Coronary artery (tissue), 2 donors: ENCODE measurements around the gene KCNQ1.

Experiments
- DNase-seq: peaks from one replicate; pipeline ENCODE4 v3.0.0-alpha.2; 2017; ENCODE audit warnings: low spot score
- H3K27ac ChIP-seq, 2 donors: fragments of 200-600 bp; sonication (generic); one replicate each; pipeline ENCODE4 v1.5.1; 2016 to 2019
- H3K4me3 ChIP-seq: fragments of 200-600 bp; sonication (generic); 2 replicates; pipeline ENCODE4 v1.5.1; 2016; ENCODE audit warnings: mild to moderate bottlenecking, moderate library complexity
- TF ChIP-seq, protein P1 (sequence below): fragments of 200-600 bp; sonication (generic); IDR thresholded peaks from one replicate; pipeline ENCODE4 v1.5.1; 2019; ENCODE audit warnings: antibody characterized with exemption

Gene KCNQ1

GRCh38 chr11:2550606-2550970, 105.8 kb downstream of the KCNQ1 start:
- Histone ChIP-seq H3K4me3 (no peak overlapping the region), H3K27ac (no peak overlapping the region)
- TF ChIP-seq, protein P1, sequence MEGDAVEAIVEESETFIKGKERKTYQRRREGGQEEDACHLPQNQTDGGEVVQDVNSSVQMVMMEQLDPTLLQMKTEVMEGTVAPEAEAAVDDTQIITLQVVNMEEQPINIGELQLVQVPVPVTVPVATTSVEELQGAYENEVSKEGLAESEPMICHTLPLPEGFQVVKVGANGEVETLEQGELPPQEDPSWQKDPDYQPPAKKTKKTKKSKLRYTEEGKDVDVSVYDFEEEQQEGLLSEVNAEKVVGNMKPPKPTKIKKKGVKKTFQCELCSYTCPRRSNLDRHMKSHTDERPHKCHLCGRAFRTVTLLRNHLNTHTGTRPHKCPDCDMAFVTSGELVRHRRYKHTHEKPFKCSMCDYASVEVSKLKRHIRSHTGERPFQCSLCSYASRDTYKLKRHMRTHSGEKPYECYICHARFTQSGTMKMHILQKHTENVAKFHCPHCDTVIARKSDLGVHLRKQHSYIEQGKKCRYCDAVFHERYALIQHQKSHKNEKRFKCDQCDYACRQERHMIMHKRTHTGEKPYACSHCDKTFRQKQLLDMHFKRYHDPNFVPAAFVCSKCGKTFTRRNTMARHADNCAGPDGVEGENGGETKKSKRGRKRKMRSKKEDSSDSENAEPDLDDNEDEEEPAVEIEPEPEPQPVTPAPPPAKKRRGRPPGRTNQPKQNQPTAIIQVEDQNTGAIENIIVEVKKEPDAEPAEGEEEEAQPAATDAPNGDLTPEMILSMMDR = no peak
- DNase-seq = no peak

DNA sequence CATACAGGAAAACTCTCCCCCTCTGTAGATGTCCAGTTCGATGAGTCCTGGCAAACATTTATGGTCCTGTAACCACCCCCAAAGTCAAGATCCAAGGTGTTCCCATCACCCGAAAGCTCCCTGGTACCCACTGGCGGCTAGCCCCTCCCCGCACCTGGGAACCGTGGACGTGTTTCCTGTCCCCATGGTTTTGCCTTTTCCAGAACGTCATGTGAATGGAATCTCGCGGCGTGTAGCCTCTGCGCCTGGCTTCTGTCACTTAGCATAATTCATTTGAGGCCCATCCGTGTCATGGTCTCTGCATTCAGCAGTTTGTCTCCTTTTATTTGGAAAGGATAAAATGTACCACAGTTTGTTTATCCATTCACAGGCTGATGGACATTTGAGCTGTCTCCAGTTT, 106.3 kb downstream of the KCNQ1 start:
- H3K27ac ChIP-seq = no peak overlapping the region
- H3K4me3 ChIP-seq = no peak overlapping the region
- DNase-seq = no peak
- TF ChIP-seq, protein P1 = no peak

DNA sequence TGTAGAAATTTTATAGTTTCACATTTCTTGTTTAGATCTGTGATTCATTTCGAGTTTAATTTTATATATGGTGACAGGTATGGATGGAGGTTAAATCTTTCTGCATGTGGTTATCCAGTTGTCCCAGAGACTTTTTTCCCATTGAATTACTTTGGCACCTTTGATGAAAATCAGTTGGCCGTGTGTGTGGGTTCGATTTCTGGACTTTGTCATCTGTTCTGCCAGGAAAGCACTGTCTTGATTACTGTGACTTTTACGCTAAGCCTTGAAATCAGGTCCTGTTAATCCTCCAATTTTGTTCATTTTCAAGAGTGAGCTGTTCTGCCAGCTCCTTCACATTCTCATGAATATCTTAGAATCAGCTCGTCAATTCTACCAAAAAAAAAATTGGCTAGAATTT, 107.4 kb downstream of the KCNQ1 start:
- TF ChIP-seq, protein P1 = no peak
- no peak for DNase-seq
- H3K4me3 ChIP-seq = no peak overlapping the region
- H3K27ac ChIP-seq = no peak overlapping the region

GRCh38 chr11:2553198-2553597, 108.4 kb downstream of the KCNQ1 start:
- Histone ChIP-seq H3K27ac (no peak overlapping the region), H3K4me3 (no peak overlapping the region)
- TF ChIP-seq, protein P1 = no peak
- DNase-seq = no peak

- Histone ChIP-seq H3K4me3 (no peak overlapping the region), H3K27ac (no peak overlapping the region)
- TF ChIP-seq, protein P1 = no peak
- no peak for DNase-seq
These were observed 109.1 kb downstream of the KCNQ1 start for GRCh38 chr11:2553886-2554285.

DNA sequence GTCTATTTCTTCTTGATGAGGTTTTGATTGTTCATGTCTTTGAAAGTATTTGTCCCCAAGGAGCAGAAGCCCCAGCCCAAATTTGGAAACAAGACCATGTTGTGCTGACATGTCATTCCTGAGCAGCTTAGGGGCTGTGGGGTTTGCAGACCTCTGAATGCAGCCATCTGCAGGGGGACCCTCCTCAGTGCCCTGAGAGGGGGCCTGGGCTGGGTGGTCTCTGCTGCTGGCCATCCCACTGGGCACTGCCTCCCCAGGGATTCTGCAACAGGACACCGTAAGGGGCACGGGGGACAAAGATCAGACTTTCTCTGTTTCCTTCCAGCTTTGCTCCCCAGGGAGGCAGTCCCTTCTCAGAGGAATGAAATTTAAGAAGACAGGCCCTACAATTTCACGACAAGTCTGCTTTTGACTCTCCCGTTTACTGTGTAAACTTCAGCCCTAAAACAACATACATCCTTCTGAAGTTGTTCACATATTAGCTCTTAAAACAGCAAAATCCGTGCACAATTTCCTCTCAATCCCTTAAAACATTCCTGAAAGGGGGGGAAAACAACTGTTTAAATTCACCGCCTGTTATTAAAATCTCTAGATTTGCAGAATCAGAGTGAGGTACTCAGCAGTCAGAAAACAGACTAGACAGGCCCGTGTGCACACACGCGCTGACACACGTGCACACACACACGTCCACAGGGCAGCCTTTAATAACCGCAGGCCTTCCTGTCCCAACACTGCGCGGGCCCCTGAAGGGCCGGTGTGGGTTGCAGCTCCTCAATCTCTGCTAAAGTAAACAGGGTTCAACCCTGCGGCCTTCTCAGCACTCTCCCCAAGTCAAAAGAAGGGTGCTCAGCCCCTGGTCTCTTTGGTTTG, 109.8 kb downstream of the KCNQ1 start:
- TF ChIP-seq, protein P1 = no peak
- Histone ChIP-seq H3K27ac (no peak overlapping the region), H3K4me3 (no peak overlapping the region)
- no peak for DNase-seq

DNA sequence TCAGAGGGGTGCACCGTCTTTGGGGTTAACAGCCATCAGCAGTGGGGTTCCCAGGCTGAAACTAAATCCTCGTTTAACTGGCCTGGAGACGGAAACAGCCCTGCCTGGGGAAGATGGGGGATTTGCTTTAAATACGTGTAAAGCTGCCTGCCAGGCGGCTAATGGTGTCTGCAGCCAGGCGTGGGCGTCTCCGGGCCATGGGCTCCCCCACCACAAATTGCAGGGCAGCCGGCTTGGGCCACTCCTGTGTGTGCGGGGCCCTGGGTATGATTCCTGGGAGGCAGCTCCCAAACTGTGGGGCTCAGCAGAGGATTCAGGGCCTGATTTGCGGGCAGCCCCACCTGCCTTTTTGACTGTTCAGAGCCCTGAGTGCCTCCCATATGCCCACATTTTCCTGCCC, 110.5 kb downstream of the KCNQ1 start:
- Histone ChIP-seq H3K4me3 (no peak overlapping the region), H3K27ac (no peak overlapping the region)
- no peak for DNase-seq
- TF ChIP-seq, protein P1 = no peak
